Hepatocyte (in vitro differentiated cells): ENCODE results near the gene NMNAT3.

Experiments
- CTCF ChIP-seq: fragments of 200-600 bp; sonication (generic); IDR thresholded peaks from 2 replicates; pipeline ENCODE4 v1.5.1; 2016; ENCODE audit warnings: antibody characterized with exemption, mild to moderate bottlenecking; ENCODE audit not compliant: poor library complexity
- EZH2 ChIP-seq: fragments of 200-600 bp; sonication (generic); IDR thresholded peaks from 2 replicates; pipeline ENCODE4 v1.6.1; 2016; ENCODE audit warnings: antibody characterized with exemption, mild to moderate bottlenecking, borderline replicate concordance
- EZH2phosphoT487 ChIP-seq: fragments of 200-600 bp; sonication (generic); IDR thresholded peaks from one replicate; pipeline ENCODE4 v1.6.1; 2018; ENCODE audit warnings: antibody characterized with exemption, mild to moderate bottlenecking, low read depth, moderate library complexity; ENCODE audit not compliant: unreplicated experiment, severe bottlenecking

GRCh38 chr3:139574026-139574947 is 103.5 kb downstream of the NMNAT3 start:
- TF ChIP-seq CTCF (no peak), EZH2phosphoT487 (no peak), EZH2 (no peak)
